SJSA1 (cell line): ENCODE measurements around the gene SLC6A9. TPM values are rescaled to one million over a fixed set of nuclear protein-coding genes. Genes with fewer than 3 reads are reported as not detected.

ENCODE experiments used
- DNase-seq, 2 experiments: peaks; one replicate each; pipeline ENCODE4 v3.0.0-alpha.2; 2015 to 2020; ENCODE audit warnings: low spot score in 2 of 2, low read depth in 1 of 2
- H3K27ac ChIP-seq: fragments of 250-450 bp; sonication (Bioruptor Pico); 2 replicates; pipeline ENCODE4 v1.5.1; 2020; ENCODE audit warnings: mild to moderate bottlenecking, moderate library complexity
- H3K27me3 ChIP-seq: fragments of 250-450 bp; sonication (Bioruptor Pico); replicated peaks from 2 replicates; pipeline ENCODE4 v1.5.1; 2020; ENCODE audit warnings: mild to moderate bottlenecking, moderate library complexity
- H3K36me3 ChIP-seq: fragments of 250-450 bp; sonication (Bioruptor Pico); 2 replicates; pipeline ENCODE4 v1.5.1; 2020; ENCODE audit warnings: mild to moderate bottlenecking
- H3K4me1 ChIP-seq: fragments of 250-450 bp; sonication (Bioruptor Pico); replicated peaks from 2 replicates; pipeline ENCODE4 v1.6.1; 2021; ENCODE audit warnings: mild to moderate bottlenecking
- H3K4me3 ChIP-seq: fragments of 250-450 bp; sonication (Bioruptor Pico); 2 replicates; pipeline ENCODE4 v1.5.1; 2020; ENCODE audit warnings: mild to moderate bottlenecking
- H3K9me3 ChIP-seq: fragments of 250-450 bp; sonication (Bioruptor Pico); replicated peaks from 2 replicates; pipeline ENCODE4 v1.5.1; 2020; ENCODE audit warnings: mild to moderate bottlenecking
- total RNA-seq: library from RNA; depleted of rRNA; stranded (reverse); fragments of >200 nt; shearing (Covaris generic); gene quantifications from 2 replicates; pipeline ENCODE4 v1.2.3, GENCODE V29; 2014; rRNA removed

SLC6A9 gene
- total RNA-seq: 0.66 and 1.4 TPM in 2 replicates

- Histone ChIP-seq H3K36me3 (no peaks in the 10 kb centered on the region), H3K4me3 (peak within 1 kb of the TSS; percentile 60), H3K27ac (peak within 1 kb of the TSS; percentile 71; the same call in 1 of the 2 replicates), H3K27me3 (no peaks in the 10 kb centered on the region), H3K4me1 (peaks cover 16% of the 10 kb centered on the region; the same call in 1 of the 2 replicates), H3K9me3 (no peaks in the 10 kb centered on the region)
- peak in 1 of 2 experiments; percentile 18 for DNase-seq
Measured at GRCh38 chr1:44031252-44032169, at the start of gene SLC6A9. Gene SLC6A9, minus strand, starts transcription at chr1:44031462. Its CDS starts 7,185 bp downstream, at chr1:44024277.

GRCh38 chr1:44079566-44079965 is 48.3 kb upstream of the SLC6A9 start:
- no peaks in the 10 kb centered on the region for H3K36me3 ChIP-seq
- no peak overlapping the region for H3K4me3 ChIP-seq
- H3K27me3 ChIP-seq: no peaks in the 10 kb centered on the region
- H3K9me3 ChIP-seq: no peaks in the 10 kb centered on the region
- no peaks in the 10 kb centered on the region for H3K4me1 ChIP-seq
- DNase-seq: no peak
- no peak overlapping the region for H3K27ac ChIP-seq

- Histone ChIP-seq H3K27ac (no peak overlapping the region), H3K9me3 (no peaks in the 10 kb centered on the region), H3K27me3 (no peaks in the 10 kb centered on the region), H3K4me1 (no peaks in the 10 kb centered on the region), H3K4me3 (no peak overlapping the region), H3K36me3 (no peaks in the 10 kb centered on the region)
- DNase-seq: no peak
Measured at GRCh38 chr1:44078104-44078503, 46.8 kb upstream of the SLC6A9 start.

- Histone ChIP-seq H3K27ac (no peak overlapping the region), H3K36me3 (no peaks in the 10 kb centered on the region), H3K27me3 (no peaks in the 10 kb centered on the region), H3K4me1 (no peaks in the 10 kb centered on the region; the same call in 1 of the 2 replicates), H3K9me3 (no peaks in the 10 kb centered on the region), H3K4me3 (no peak overlapping the region)
- DNase-seq: no peak
Measured at GRCh38 chr1:44077421-44077820, 46.2 kb upstream of the SLC6A9 start.

GRCh38 chr1:44076066-44076465 is 44.8 kb upstream of the SLC6A9 start:
- Histone ChIP-seq H3K4me3 (no peak overlapping the region), H3K9me3 (no peaks in the 10 kb centered on the region), H3K36me3 (no peaks in the 10 kb centered on the region), H3K4me1 (peaks cover 9% of the 10 kb centered on the region), H3K27ac (no peak overlapping the region), H3K27me3 (no peaks in the 10 kb centered on the region)
- DNase-seq: no peak

- H3K4me3 ChIP-seq: no peak overlapping the region
- H3K27me3 ChIP-seq: no peaks in the 10 kb centered on the region
- no peak for DNase-seq
- no peaks in the 10 kb centered on the region for H3K9me3 ChIP-seq
- peaks cover 9% of the 10 kb centered on the region for H3K4me1 ChIP-seq
- no peak overlapping the region for H3K27ac ChIP-seq
- no peaks in the 10 kb centered on the region for H3K36me3 ChIP-seq
Measured at GRCh38 chr1:44074415-44074814, 43.2 kb upstream of the SLC6A9 start.

GRCh38 chr1:44073528-44073927 is 42.3 kb upstream of the SLC6A9 start:
- no peaks in the 10 kb centered on the region for H3K9me3 ChIP-seq
- no peak overlapping the region for H3K27ac ChIP-seq
- no peak overlapping the region for H3K4me3 ChIP-seq
- H3K4me1 ChIP-seq: peaks cover 9% of the 10 kb centered on the region
- no peaks in the 10 kb centered on the region for H3K36me3 ChIP-seq
- no peaks in the 10 kb centered on the region for H3K27me3 ChIP-seq
- DNase-seq: no peak

- Histone ChIP-seq H3K27me3 (no peaks in the 10 kb centered on the region), H3K27ac (no peak overlapping the region), H3K4me1 (peaks cover 9% of the 10 kb centered on the region), H3K36me3 (no peaks in the 10 kb centered on the region), H3K9me3 (no peaks in the 10 kb centered on the region), H3K4me3 (no peak overlapping the region)
- no peak for DNase-seq
Measured at GRCh38 chr1:44072821-44073220, 41.6 kb upstream of the SLC6A9 start.

GRCh38 chr1:44072204-44072603 is 40.9 kb upstream of the SLC6A9 start:
- peaks cover 9% of the 10 kb centered on the region for H3K4me1 ChIP-seq
- H3K9me3 ChIP-seq: no peaks in the 10 kb centered on the region
- H3K4me3 ChIP-seq: no peak overlapping the region
- no peaks in the 10 kb centered on the region for H3K36me3 ChIP-seq
- no peak overlapping the region for H3K27ac ChIP-seq
- peak; percentile 63 to 79 for DNase-seq
- peaks cover under 1% of the 10 kb centered on the region; the same call in 1 of the 2 replicates for H3K27me3 ChIP-seq

- H3K27me3 ChIP-seq: peaks cover 7% of the 10 kb centered on the region; the same call in 1 of the 2 replicates
- DNase-seq: no peak
- peaks cover 9% of the 10 kb centered on the region for H3K4me1 ChIP-seq
- no peaks in the 10 kb centered on the region for H3K36me3 ChIP-seq
- no peaks in the 10 kb centered on the region for H3K9me3 ChIP-seq
- H3K27ac ChIP-seq: no peak overlapping the region
- no peak overlapping the region for H3K4me3 ChIP-seq
Measured at GRCh38 chr1:44071461-44071860, 40.2 kb upstream of the SLC6A9 start.

GRCh38 chr1:44068442-44068921 is 37.2 kb upstream of the SLC6A9 start:
- Histone ChIP-seq H3K9me3 (no peaks in the 10 kb centered on the region), H3K27ac (no peak overlapping the region), H3K27me3 (peaks cover 15% of the 10 kb centered on the region; the same call in 1 of the 2 replicates), H3K4me3 (no peak overlapping the region), H3K4me1 (peaks cover 9% of the 10 kb centered on the region), H3K36me3 (no peaks in the 10 kb centered on the region)
- no peak for DNase-seq

- DNase-seq: no peak
- Histone ChIP-seq H3K9me3 (no peaks in the 10 kb centered on the region), H3K27me3 (peaks cover 15% of the 10 kb centered on the region; the same call in 1 of the 2 replicates), H3K36me3 (no peaks in the 10 kb centered on the region), H3K4me1 (peaks cover 9% of the 10 kb centered on the region), H3K27ac (no peak overlapping the region), H3K4me3 (no peak overlapping the region)
Measured at GRCh38 chr1:44067266-44068250, 36.3 kb upstream of the SLC6A9 start.

- Histone ChIP-seq H3K27me3 (peaks cover 15% of the 10 kb centered on the region; the same call in 1 of the 2 replicates), H3K4me3 (no peak overlapping the region), H3K36me3 (no peaks in the 10 kb centered on the region), H3K4me1 (no peaks in the 10 kb centered on the region), H3K27ac (no peak overlapping the region), H3K9me3 (no peaks in the 10 kb centered on the region)
- DNase-seq: no peak
Measured at GRCh38 chr1:44062656-44063179, 31.5 kb upstream of the SLC6A9 start.
